Umbilical cord (tissue), 2 donors: ENCODE data around the gene AOPEP. TPM values are rescaled to one million over a fixed set of nuclear protein-coding genes. Genes with fewer than 3 reads are reported as not detected.
A peak's percentile ranks its signal among the peaks of the same experiment; 100 is the strongest.

Experiments used
- DNase-seq: peaks from one replicate; pipeline ENCODE4 v3.0.0-alpha.2; 2015; ENCODE audit warnings: low spot score
- total RNA-seq: library from RNA; depleted of rRNA; stranded (reverse); fragments of >200 nt; gene quantifications from one replicate; pipeline ENCODE4 v1.2.3, GENCODE V29; 2014; ENCODE audit warnings: low replicate concordance; ENCODE audit not compliant: insufficient read depth

AOPEP gene
- total RNA-seq, 1 donor from 2014 or later: 297 TPM

DNA sequence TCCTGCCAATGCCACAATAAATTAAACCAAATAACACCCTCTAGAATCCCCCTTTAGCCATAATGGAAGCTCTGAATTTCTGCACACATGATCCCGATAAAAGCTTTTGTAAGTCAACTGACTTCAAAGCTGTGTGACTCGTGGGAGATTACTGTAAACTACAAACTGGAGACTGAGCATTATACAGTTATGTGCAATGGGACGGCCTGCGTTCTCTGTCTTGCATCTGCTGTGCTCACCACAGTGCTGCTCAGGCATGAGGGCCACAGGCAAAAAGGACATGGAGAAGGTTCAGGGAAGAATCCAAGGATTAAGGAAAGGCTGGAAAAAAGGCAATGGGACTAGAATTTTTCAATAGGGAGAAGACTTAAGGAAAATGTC, 406.8 kb downstream of the AOPEP start:
- DNase-seq: peak; percentile 91

GRCh38 chr9:95134457-95134881, 408.0 kb downstream of the AOPEP start:
- no peak for DNase-seq

DNA sequence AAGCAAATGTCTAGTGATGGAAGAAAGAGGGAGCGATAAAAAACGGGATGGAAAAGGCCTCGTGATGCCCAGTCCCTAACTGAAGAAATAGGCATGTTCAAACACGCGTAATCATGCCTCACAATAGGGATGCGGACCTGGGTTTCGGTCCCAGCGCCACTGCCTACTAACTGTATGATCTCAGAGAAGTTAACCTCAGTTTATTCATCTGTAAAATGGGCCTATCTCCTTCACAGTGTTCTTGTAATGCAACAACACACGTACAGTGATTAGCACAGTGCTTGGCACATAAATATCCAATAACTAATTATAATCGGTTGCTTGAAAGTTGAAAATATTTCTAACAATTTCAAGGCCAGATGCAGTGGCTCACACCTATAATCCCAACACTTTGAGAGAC, 409.3 kb downstream of the AOPEP start:
- no peak for DNase-seq

Other genes with a start within 250 kb of the AOPEP start
- 2.6 TPM for gene PCAT7, start 171.6 kb upstream of the AOPEP start, total RNA-seq
- not detected for gene FBP2, start 132.9 kb upstream of the AOPEP start, total RNA-seq
- gene FBP1, start 87.2 kb upstream of the AOPEP start, total RNA-seq: not detected